HG03342 (cell line): ENCODE measurements around the gene GPN2.
A peak's percentile ranks its signal among the peaks of the same experiment; 100 is the strongest.

Experiments used
- ATAC-seq: cut with Tn5 transposase; IDR thresholded peaks from one replicate; pipeline ENCODE4 v1.9.1; 2021; ENCODE audit warnings: mild to moderate bottlenecking, moderate library complexity; ENCODE audit not compliant: unreplicated experiment

The GPN2 gene

GRCh38 chr1:26889551-26890466 is at the start of gene GPN2:
Gene GPN2 (minus strand): TSS chr1:26890283. CDS start chr1:26890096, 187 bp downstream.
- ATAC-seq = peak; percentile 85

- no peak for ATAC-seq
Observed at GRCh38 chr1:26938659-26939025, 48.6 kb upstream of the GPN2 start.

GRCh38 chr1:26938004-26938658 is 48.0 kb upstream of the GPN2 start:
- ATAC-seq = no peak

GRCh38 chr1:26936823-26937222 is 46.7 kb upstream of the GPN2 start:
- ATAC-seq = no peak

GRCh38 chr1:26932531-26932930 is 42.4 kb upstream of the GPN2 start:
- ATAC-seq = no peak

- no peak for ATAC-seq
Observed at GRCh38 chr1:26923711-26924110, 33.6 kb upstream of the GPN2 start.

- ATAC-seq = no peak
Observed at GRCh38 chr1:26922901-26923300, 32.8 kb upstream of the GPN2 start.

GRCh38 chr1:26922431-26922729 is 32.3 kb upstream of the GPN2 start:
- no peak for ATAC-seq

- peak; percentile 96 for ATAC-seq
Observed at GRCh38 chr1:26921540-26922430, 31.7 kb upstream of the GPN2 start, which contains the start of gene NUDC. Gene NUDC (plus strand): TSS chr1:26921743. CDS start chr1:26921849, 106 bp downstream.

- peak; percentile 23 for ATAC-seq
Observed at GRCh38 chr1:26921126-26921539, 31.1 kb upstream of the GPN2 start.

GRCh38 chr1:26915204-26915842 is 25.2 kb upstream of the GPN2 start:
- ATAC-seq = no peak

- no peak for ATAC-seq
Observed at GRCh38 chr1:26913754-26914619, 23.9 kb upstream of the GPN2 start, which contains the start of gene NR0B2. Gene NR0B2 (minus strand): TSS chr1:26913975. CDS start chr1:26913940, 35 bp downstream.

GRCh38 chr1:26913389-26913753 is 23.3 kb upstream of the GPN2 start:
- ATAC-seq = no peak

GRCh38 chr1:26912147-26912490 is 22.0 kb upstream of the GPN2 start:
- no peak for ATAC-seq

GRCh38 chr1:26911399-26912146 is 21.5 kb upstream of the GPN2 start:
- no peak for ATAC-seq

GRCh38 chr1:26910343-26911160 is 20.5 kb upstream of the GPN2 start:
- no peak for ATAC-seq

- ATAC-seq = no peak
Observed at GRCh38 chr1:26909951-26910342, 19.9 kb upstream of the GPN2 start.
